ENCODE results near the gene SERPIND1. TPM values are rescaled to one million over a fixed set of nuclear protein-coding genes. Genes with fewer than 3 reads are reported as not detected.

Gene SERPIND1
- total and polyA plus RNA-seq, 2 experiments from 2014 or later: not detected

GRCh38 chr22:20782596-20783299, 8.8 kb downstream of the SERPIND1 start:
- Histone ChIP-seq H3F3A (replicated peaks; ENCODE audit: low read depth) (no peaks in the 10 kb centered on the region), H3K9me2 (ENCODE audit: insufficient read depth) (no peaks in the 10 kb centered on the region), H2AFZ (no peak overlapping the region), H3K36me3 (ENCODE audit: insufficient read depth) (no peaks in the 10 kb centered on the region), H3K27me3 (ENCODE audit: insufficient read depth) (no peaks in the 10 kb centered on the region), H3K4me1 (ENCODE audit: insufficient read depth) (peaks cover 15% of the 10 kb centered on the region), H4K20me1 (replicated peaks; ENCODE audit: insufficient read depth) (no peaks in the 10 kb centered on the region; the same call in none of the 2 replicates), H3K79me2 (replicated peaks; ENCODE audit: insufficient read depth) (no peaks in the 10 kb centered on the region), H3K27ac (ENCODE audit: low read depth) (no peak overlapping the region), H3K4me3 (no peak overlapping the region), H3K4me2 (no peak overlapping the region)
- ATAC-seq (no peak), DNase-seq (ENCODE audit: low spot score) (no peak)
- Mint-ChIP-seq H3K4me3 (no peak overlapping the region), H3K4me1 (peaks cover 35% of the 10 kb centered on the region), H3K36me3 (ENCODE audit: low read depth) (no peaks in the 10 kb centered on the region; the same call in 1 of the 3 replicates), H3K27me3 (ENCODE audit: insufficient read depth, low read depth, poor library complexity) (peaks cover 3% of the 10 kb centered on the region), H3K27ac (no peak overlapping the region), H3K9me3 (no peaks in the 10 kb centered on the region)
- TF ChIP-seq ZNF331 (CRISPR knock-in tag; IDR thresholded peaks at IDR 0.05; ENCODE audit: low read depth) (no peak), EZH2 (IDR thresholded peaks at IDR 0.05; ENCODE audit: low read depth, unreplicated experiment) (no peak), ZNF114 (CRISPR knock-in tag; IDR thresholded peaks at IDR 0.05) (no peak), EZH2phosphoT487 (IDR thresholded peaks at IDR 0.05; ENCODE audit: unreplicated experiment) (no peak), JUNB (IDR thresholded peaks at IDR 0.05; ENCODE audit: unreplicated experiment) (no peak), ETS1 (IDR thresholded peaks at IDR 0.05) (no peak), POLR2AphosphoS5 (IDR thresholded peaks at IDR 0.05; ENCODE audit: low read depth) (no peak), NANOG (IDR thresholded peaks at IDR 0.05; ENCODE audit: borderline replicate concordance) (no peak), CTCF (conservative IDR thresholded peaks at IDR 0.05; ENCODE audit: low read depth in 2 of 2) (no peak), STAT1 (IDR thresholded peaks at IDR 0.05; ENCODE audit: unreplicated experiment) (no peak), CREB1 (CRISPR knock-in tag; IDR thresholded peaks at IDR 0.05; ENCODE audit: low read depth) (no peak)
- TF ChIP-seq, protein P1, sequence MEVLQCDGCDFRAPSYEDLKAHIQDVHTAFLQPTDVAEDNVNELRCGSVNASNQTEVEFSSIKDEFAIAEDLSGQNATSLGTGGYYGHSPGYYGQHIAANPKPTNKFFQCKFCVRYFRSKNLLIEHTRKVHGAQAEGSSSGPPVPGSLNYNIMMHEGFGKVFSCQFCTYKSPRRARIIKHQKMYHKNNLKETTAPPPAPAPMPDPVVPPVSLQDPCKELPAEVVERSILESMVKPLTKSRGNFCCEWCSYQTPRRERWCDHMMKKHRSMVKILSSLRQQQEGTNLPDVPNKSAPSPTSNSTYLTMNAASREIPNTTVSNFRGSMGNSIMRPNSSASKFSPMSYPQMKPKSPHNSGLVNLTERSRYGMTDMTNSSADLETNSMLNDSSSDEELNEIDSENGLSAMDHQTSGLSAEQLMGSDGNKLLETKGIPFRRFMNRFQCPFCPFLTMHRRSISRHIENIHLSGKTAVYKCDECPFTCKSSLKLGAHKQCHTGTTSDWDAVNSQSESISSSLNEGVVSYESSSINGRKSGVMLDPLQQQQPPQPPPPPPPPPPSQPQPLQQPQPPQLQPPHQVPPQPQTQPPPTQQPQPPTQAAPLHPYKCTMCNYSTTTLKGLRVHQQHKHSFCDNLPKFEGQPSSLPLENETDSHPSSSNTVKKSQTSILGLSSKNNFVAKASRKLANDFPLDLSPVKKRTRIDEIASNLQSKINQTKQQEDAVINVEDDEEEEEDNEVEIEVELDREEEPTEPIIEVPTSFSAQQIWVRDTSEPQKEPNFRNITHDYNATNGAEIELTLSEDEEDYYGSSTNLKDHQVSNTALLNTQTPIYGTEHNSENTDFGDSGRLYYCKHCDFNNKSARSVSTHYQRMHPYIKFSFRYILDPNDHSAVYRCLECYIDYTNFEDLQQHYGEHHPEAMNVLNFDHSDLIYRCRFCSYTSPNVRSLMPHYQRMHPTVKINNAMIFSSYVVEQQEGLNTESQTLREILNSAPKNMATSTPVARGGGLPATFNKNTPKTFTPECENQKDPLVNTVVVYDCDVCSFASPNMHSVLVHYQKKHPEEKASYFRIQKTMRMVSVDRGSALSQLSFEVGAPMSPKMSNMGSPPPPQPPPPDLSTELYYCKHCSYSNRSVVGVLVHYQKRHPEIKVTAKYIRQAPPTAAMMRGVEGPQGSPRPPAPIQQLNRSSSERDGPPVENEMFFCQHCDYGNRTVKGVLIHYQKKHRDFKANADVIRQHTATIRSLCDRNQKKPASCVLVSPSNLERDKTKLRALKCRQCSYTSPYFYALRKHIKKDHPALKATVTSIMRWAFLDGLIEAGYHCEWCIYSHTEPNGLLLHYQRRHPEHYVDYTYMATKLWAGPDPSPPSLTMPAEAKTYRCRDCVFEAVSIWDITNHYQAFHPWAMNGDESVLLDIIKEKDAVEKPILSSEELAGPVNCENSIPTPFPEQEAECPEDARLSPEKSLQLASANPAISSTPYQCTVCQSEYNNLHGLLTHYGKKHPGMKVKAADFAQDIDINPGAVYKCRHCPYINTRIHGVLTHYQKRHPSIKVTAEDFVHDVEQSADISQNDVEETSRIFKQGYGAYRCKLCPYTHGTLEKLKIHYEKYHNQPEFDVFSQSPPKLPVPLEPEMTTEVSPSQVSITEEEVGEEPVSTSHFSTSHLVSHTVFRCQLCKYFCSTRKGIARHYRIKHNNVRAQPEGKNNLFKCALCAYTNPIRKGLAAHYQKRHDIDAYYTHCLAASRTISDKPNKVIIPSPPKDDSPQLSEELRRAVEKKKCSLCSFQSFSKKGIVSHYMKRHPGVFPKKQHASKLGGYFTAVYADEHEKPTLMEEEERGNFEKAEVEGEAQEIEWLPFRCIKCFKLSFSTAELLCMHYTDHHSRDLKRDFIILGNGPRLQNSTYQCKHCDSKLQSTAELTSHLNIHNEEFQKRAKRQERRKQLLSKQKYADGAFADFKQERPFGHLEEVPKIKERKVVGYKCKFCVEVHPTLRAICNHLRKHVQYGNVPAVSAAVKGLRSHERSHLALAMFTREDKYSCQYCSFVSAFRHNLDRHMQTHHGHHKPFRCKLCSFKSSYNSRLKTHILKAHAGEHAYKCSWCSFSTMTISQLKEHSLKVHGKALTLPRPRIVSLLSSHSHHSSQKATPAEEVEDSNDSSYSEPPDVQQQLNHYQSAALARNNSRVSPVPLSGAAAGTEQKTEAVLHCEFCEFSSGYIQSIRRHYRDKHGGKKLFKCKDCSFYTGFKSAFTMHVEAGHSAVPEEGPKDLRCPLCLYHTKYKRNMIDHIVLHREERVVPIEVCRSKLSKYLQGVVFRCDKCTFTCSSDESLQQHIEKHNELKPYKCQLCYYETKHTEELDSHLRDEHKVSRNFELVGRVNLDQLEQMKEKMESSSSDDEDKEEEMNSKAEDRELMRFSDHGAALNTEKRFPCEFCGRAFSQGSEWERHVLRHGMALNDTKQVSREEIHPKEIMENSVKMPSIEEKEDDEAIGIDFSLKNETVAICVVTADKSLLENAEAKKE (CRISPR knock-in tag; IDR thresholded peaks at IDR 0.05): no peak
- TF ChIP-seq, protein P2, sequence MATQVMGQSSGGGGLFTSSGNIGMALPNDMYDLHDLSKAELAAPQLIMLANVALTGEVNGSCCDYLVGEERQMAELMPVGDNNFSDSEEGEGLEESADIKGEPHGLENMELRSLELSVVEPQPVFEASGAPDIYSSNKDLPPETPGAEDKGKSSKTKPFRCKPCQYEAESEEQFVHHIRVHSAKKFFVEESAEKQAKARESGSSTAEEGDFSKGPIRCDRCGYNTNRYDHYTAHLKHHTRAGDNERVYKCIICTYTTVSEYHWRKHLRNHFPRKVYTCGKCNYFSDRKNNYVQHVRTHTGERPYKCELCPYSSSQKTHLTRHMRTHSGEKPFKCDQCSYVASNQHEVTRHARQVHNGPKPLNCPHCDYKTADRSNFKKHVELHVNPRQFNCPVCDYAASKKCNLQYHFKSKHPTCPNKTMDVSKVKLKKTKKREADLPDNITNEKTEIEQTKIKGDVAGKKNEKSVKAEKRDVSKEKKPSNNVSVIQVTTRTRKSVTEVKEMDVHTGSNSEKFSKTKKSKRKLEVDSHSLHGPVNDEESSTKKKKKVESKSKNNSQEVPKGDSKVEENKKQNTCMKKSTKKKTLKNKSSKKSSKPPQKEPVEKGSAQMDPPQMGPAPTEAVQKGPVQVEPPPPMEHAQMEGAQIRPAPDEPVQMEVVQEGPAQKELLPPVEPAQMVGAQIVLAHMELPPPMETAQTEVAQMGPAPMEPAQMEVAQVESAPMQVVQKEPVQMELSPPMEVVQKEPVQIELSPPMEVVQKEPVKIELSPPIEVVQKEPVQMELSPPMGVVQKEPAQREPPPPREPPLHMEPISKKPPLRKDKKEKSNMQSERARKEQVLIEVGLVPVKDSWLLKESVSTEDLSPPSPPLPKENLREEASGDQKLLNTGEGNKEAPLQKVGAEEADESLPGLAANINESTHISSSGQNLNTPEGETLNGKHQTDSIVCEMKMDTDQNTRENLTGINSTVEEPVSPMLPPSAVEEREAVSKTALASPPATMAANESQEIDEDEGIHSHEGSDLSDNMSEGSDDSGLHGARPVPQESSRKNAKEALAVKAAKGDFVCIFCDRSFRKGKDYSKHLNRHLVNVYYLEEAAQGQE (IDR thresholded peaks at IDR 0.05; ENCODE audit: unreplicated experiment): no peak

Measured in GM23338 (cell line).